IMR-90 (cell line): Measurements from ENCODE around the gene TECPR2.

ENCODE experiments used
- BHLHE40 ChIP-seq: fragments of 150-350 bp; IDR thresholded peaks from 2 replicates; pipeline ENCODE4 v1.6.1; 2016; ENCODE audit warnings: mild to moderate bottlenecking, low read depth, low read length
- CEBPB ChIP-seq: IDR thresholded peaks from 2 replicates; pipeline ENCODE4 v1.6.1; 2012; ENCODE audit warnings: low read depth, low read length, improper control_type of control experiment
- CHD1 ChIP-seq: IDR thresholded peaks from 2 replicates; pipeline ENCODE4 v1.6.1; 2012; ENCODE audit warnings: low read depth, low read length, improper control_type of control experiment
- CTCF ChIP-seq: conservative IDR thresholded peaks from 2 replicates; pipeline ENCODE4 v1.5.1; 2012; ENCODE audit warnings: mild to moderate bottlenecking, low read depth, low read length, improper control_type of control experiment
- FOS ChIP-seq: fragments of 150-350 bp; IDR thresholded peaks from 2 replicates; pipeline ENCODE4 v1.6.1; 2016; ENCODE audit warnings: low read depth, low read length
- NFE2L2 ChIP-seq: fragments of 150-350 bp; IDR thresholded peaks from 2 replicates; pipeline ENCODE4 v1.6.1; 2016; ENCODE audit warnings: low read depth, mild to moderate bottlenecking, low read length
- POLR2A ChIP-seq: IDR thresholded peaks from 2 replicates; pipeline ENCODE4 v1.6.1; 2012; ENCODE audit warnings: mild to moderate bottlenecking, low read depth, low read length
- RAD21 ChIP-seq: IDR thresholded peaks from 2 replicates; pipeline ENCODE4 v1.6.1; 2012; ENCODE audit warnings: low read length, improper control_type of control experiment
- RFX5 ChIP-seq: IDR thresholded peaks from 2 replicates; pipeline ENCODE4 v1.8.0; 2012; ENCODE audit warnings: low read depth, mild to moderate bottlenecking, low read length, moderate library complexity
- TF ChIP-seq, protein P1 (sequence below): fragments of 150-350 bp; IDR thresholded peaks from 2 replicates; pipeline ENCODE4 v1.6.1; 2017; ENCODE audit warnings: mild to moderate bottlenecking, antibody characterized with exemption, low read length, low read depth
- TF ChIP-seq, protein P2 (sequence below): fragments of 150-350 bp; IDR thresholded peaks from 2 replicates; pipeline ENCODE4 v1.6.1; 2016; ENCODE audit warnings: low read depth, mild to moderate bottlenecking, low read length, moderate library complexity, borderline replicate concordance

DNA sequence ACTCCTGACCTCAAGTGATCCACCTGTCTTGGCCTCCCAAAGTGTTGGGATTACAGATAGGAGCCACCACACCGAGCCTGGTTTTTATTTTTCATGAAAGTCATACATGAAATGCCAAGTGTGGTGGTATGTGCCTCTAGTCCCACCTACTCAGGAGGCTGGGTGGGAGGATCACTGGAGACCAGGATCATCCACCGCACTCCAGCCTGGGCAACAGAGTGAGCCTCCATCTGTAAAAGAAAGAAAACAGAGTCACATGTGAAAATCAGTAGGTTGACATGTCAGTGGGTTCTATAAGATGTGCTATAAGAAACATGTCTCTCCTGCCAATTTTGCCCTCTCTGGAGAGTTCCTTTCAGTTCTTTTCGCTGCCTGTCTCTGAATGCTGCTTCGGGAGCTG, 118.6 kb downstream of the TECPR2 start:
- TF ChIP-seq CHD1 (no peak), CTCF (no peak), POLR2A (no peak), CEBPB (no peak), BHLHE40 (no peak), RAD21 (no peak), RFX5 (no peak), NFE2L2 (no peak), FOS (no peak)
- TF ChIP-seq, protein P1, sequence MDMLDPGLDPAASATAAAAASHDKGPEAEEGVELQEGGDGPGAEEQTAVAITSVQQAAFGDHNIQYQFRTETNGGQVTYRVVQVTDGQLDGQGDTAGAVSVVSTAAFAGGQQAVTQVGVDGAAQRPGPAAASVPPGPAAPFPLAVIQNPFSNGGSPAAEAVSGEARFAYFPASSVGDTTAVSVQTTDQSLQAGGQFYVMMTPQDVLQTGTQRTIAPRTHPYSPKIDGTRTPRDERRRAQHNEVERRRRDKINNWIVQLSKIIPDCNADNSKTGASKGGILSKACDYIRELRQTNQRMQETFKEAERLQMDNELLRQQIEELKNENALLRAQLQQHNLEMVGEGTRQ, result no peak
- TF ChIP-seq, protein P2, sequence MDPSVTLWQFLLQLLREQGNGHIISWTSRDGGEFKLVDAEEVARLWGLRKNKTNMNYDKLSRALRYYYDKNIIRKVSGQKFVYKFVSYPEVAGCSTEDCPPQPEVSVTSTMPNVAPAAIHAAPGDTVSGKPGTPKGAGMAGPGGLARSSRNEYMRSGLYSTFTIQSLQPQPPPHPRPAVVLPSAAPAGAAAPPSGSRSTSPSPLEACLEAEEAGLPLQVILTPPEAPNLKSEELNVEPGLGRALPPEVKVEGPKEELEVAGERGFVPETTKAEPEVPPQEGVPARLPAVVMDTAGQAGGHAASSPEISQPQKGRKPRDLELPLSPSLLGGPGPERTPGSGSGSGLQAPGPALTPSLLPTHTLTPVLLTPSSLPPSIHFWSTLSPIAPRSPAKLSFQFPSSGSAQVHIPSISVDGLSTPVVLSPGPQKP, result no peak
